ENCODE measurements around the gene ENGASE. TPM values are rescaled to one million over a fixed set of nuclear protein-coding genes. Genes with fewer than 3 reads are reported as not detected.

The ENGASE gene
- total and polyA plus RNA-seq, 2 of the 8 experiments (the other 6 are each of a cell fraction or from before 2014, with no cell fraction given), result 9.3 to 36.1 TPM

DNA sequence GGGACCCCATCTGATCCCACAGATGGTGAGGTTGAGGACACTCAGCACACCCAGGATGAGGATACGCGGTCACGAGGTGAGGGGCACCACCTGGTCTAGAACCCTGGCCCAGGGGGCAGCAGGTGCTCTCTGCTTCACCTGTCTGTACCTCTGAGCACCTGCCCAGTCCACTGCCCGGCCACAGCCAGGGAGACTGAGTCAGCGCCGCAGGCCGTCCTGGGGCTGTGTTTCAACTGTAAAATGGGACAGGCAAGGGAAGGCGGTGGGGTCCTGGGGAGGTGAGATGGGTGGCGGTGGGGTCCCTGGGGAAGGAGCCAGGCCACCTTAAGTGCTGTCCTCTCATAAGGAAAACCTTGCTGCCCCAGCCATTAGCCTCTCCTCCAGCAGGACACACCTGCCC, 60.4 kb downstream of the ENGASE start:
- WGBS, 2 experiments (ENCODE audit: extremely low coverage in 1 of 2, insufficient coverage in 1 of 2, insufficient read length in 1 of 2, insufficient replicate concordance in 2 of 2, low coverage in 1 of 2, low lambda C conversion rate in 2 of 2, missing lambda C conversion rate in 1 of 2), result 84% methylated on average over 8 of the region's 9 CpGs; no CpG with 5 or more reads in 1 of the 2 experiments
- Histone ChIP-seq H3K4me2 (ENCODE audit: insufficient read depth in 1 of 2, low read depth in 2 of 2, low read length in 2 of 2) (no peak overlapping the region), H3K14ac (ENCODE audit: insufficient read length) (no peak overlapping the region), H3K27me3 (replicated peaks in 1 of 4; ENCODE audit: control insufficient read depth in 3 of 4, extremely low read depth in 1 of 4, insufficient read depth in 3 of 4, low read length in 3 of 4) (no peaks in the 10 kb centered on the region), H4K91ac (replicated peaks; ENCODE audit: insufficient read length, low read length) (no peak overlapping the region), H3K4me3 (ENCODE audit: extremely low read depth in 1 of 4, insufficient read depth in 2 of 4, low read depth in 3 of 4, low read length in 4 of 4) (no peak overlapping the region), H2BK20ac (ENCODE audit: low read length) (no peak overlapping the region), H4K20me1 (replicated peaks in 1 of 2; ENCODE audit: control insufficient read depth in 1 of 2, insufficient read depth in 2 of 2, low read length in 2 of 2) (peaks cover 4 to 19% of the 10 kb centered on the region in 2 experiments), H2AK5ac (ENCODE audit: low read depth, low read length) (no peak overlapping the region), H2BK12ac (ENCODE audit: low read depth, low read length) (no peak overlapping the region), H3K27ac (ENCODE audit: low read depth, low read length) (no peak overlapping the region), H3K9ac (replicated peaks in 1 of 4; ENCODE audit: extremely low read depth in 1 of 4, low read depth in 3 of 4, low read length in 3 of 4) (no peak overlapping the region), H3K56ac (replicated peaks; ENCODE audit: insufficient read length, low read depth, low read length) (no peak overlapping the region), H3K79me1 (ENCODE audit: low read depth, low read length) (peaks cover 5% of the 10 kb centered on the region), H3K9me3 (ENCODE audit: insufficient read depth in 2 of 2, low read depth in 1 of 2, low read length in 1 of 2) (no peaks in the 10 kb centered on the region; a peak in 1 of 4 replicates), H3K23ac (ENCODE audit: insufficient read length) (no peak overlapping the region), H4K5ac (ENCODE audit: insufficient read length, low read depth, low read length) (no peak overlapping the region), H2BK120ac (replicated peaks; ENCODE audit: low read depth, low read length) (no peak overlapping the region), H2BK5ac (ENCODE audit: low read depth, low read length) (no peak overlapping the region), H3K4me1 (replicated peaks in 1 of 4; ENCODE audit: control insufficient read depth in 3 of 4, insufficient read depth in 4 of 4, low read length in 3 of 4) (no peaks in the 10 kb centered on the region; a peak in 1 of 7 replicates), H3K18ac (ENCODE audit: extremely low read depth, low read length) (no peak overlapping the region), H3K23me2 (ENCODE audit: low read depth, low read length) (no peaks in the 10 kb centered on the region), H3K36me3 (ENCODE audit: control insufficient read depth in 2 of 4, insufficient read depth in 4 of 4, low read length in 3 of 4) (no peaks in the 10 kb centered on the region; a peak in 1 of 8 replicates), H2AFZ (ENCODE audit: low read length) (no peak overlapping the region), H3K4ac (replicated peaks; ENCODE audit: insufficient read length, low read depth, low read length) (no peak overlapping the region), H2BK15ac (ENCODE audit: low read length) (no peak overlapping the region), H4K8ac (ENCODE audit: extremely low read depth, insufficient read depth, low read length) (no peak overlapping the region), H3K79me2 (ENCODE audit: control insufficient read depth in 1 of 2, insufficient read depth in 2 of 2, low read length in 2 of 2) (no peaks in the 10 kb centered on the region)
- ChIA-PET POLR2A (ENCODE audit: partially characterized antibody) (no interaction called here), CTCF (ENCODE audit: partially characterized antibody) (interaction anchor here (0.8 to 3.6 kb wide), 4 partner anchors 27 to 258 kb away, joined by 3 to 20 read pairs (median 3); no protein-coding TSS in a partner anchor)
- FAIRE-seq (no peak), DNase-seq (ENCODE audit: low read depth in 1 of 2, low spot score in 2 of 2) (no peak)
- TF ChIP-seq YY1 (IDR thresholded peaks at IDR 0.05; ENCODE audit: low read depth, low read length) (no peak), KDM5A (IDR thresholded peaks at IDR 0.05; ENCODE audit: low read length) (no peak), RAD21 (IDR thresholded peaks at IDR 0.05 in 1 of 2, conservative IDR thresholded peaks at IDR 0.05 in 1 of 2; ENCODE audit: low read depth in 2 of 2, low read length in 2 of 2) (no peak)
